ENCODE results near the gene HOXC12.

HOXC12 gene

GRCh38 chr12:54006559-54007220 lies 52.0 kb downstream of the HOXC12 start:
- Histone ChIP-seq H3K4me3 (ENCODE audit: low read depth, low read length, poor library complexity, severe bottlenecking) (no peak overlapping the region), H3K9me3 (ENCODE audit: low read length) (no peaks in the 10 kb centered on the region), H3K9me2 (ENCODE audit: low read depth, low read length) (no peaks in the 10 kb centered on the region), H3K27me3 (ENCODE audit: insufficient read depth, low read length) (0 out of 2 replicates have a peak, but pooled peaks cover 6% of the 10 kb centered on the region), H3K27ac (ENCODE audit: low read depth, low read length, poor library complexity, severe bottlenecking) (no peak overlapping the region), H2AFZ (ENCODE audit: low read length) (no peak overlapping the region), H3K9ac (ENCODE audit: low read length) (no peak overlapping the region; the same call in 1 of the 2 replicates), H3K79me2 (ENCODE audit: insufficient read depth, low read length) (no peaks in the 10 kb centered on the region), H4K20me1 (ENCODE audit: insufficient read depth, low read length) (no peaks in the 10 kb centered on the region), H3K36me3 (ENCODE audit: insufficient read depth, low read length) (no peaks in the 10 kb centered on the region), H3F3A (ENCODE audit: insufficient read depth, low read length) (no peaks in the 10 kb centered on the region), H3K4me1 (ENCODE audit: insufficient read depth, low read length, severe bottlenecking) (peaks cover 6% of the 10 kb centered on the region), H3K4me2 (ENCODE audit: low read length) (peak overlapping the region; percentile 50; the same call in 1 of the 2 replicates)
- TF ChIP-seq CTCF (IDR thresholded peaks at IDR 0.05; ENCODE audit: low read length) (no peak), EZH2 (IDR thresholded peaks at IDR 0.05; ENCODE audit: borderline replicate concordance, low read length) (no peak)

- no peak overlapping the region for H3K9ac ChIP-seq (ENCODE audit: low read length)
- no peaks in the 10 kb centered on the region for H3F3A ChIP-seq (ENCODE audit: insufficient read depth, low read length)
- H3K27ac ChIP-seq (ENCODE audit: low read depth, low read length, poor library complexity, severe bottlenecking): no peak overlapping the region
- H3K4me2 ChIP-seq (ENCODE audit: low read length): no peak overlapping the region
- H3K27me3 ChIP-seq (ENCODE audit: insufficient read depth, low read length): peaks cover 7% of the 10 kb centered on the region; the same call in 1 of the 2 replicates
- no peaks in the 10 kb centered on the region for H3K79me2 ChIP-seq (ENCODE audit: insufficient read depth, low read length)
- peaks cover 6% of the 10 kb centered on the region for H3K4me1 ChIP-seq (ENCODE audit: insufficient read depth, low read length, severe bottlenecking)
- H4K20me1 ChIP-seq (ENCODE audit: insufficient read depth, low read length): no peaks in the 10 kb centered on the region
- H2AFZ ChIP-seq (ENCODE audit: low read length): no peak overlapping the region
- H3K9me3 ChIP-seq (ENCODE audit: low read length): no peaks in the 10 kb centered on the region
- H3K4me3 ChIP-seq (ENCODE audit: low read depth, low read length, poor library complexity, severe bottlenecking): no peak overlapping the region
- TF ChIP-seq CTCF (IDR thresholded peaks at IDR 0.05; ENCODE audit: low read length) (no peak), EZH2 (IDR thresholded peaks at IDR 0.05; ENCODE audit: borderline replicate concordance, low read length) (no peak)
- no peaks in the 10 kb centered on the region for H3K36me3 ChIP-seq (ENCODE audit: insufficient read depth, low read length)
- H3K9me2 ChIP-seq (ENCODE audit: low read depth, low read length): no peaks in the 10 kb centered on the region
Measured at GRCh38 chr12:54007538-54008259, 53.0 kb downstream of the HOXC12 start.

GRCh38 chr12:54008260-54008552 lies 53.5 kb downstream of the HOXC12 start:
- no peak for TF ChIP-seq EZH2 (IDR thresholded peaks at IDR 0.05; ENCODE audit: borderline replicate concordance, low read length)
- no peak for TF ChIP-seq CTCF (IDR thresholded peaks at IDR 0.05; ENCODE audit: low read length)
- no peak overlapping the region for H3K4me3 ChIP-seq (ENCODE audit: low read depth, low read length, poor library complexity, severe bottlenecking)
- H3K9me3 ChIP-seq (ENCODE audit: low read length): no peaks in the 10 kb centered on the region
- H4K20me1 ChIP-seq (ENCODE audit: insufficient read depth, low read length): no peaks in the 10 kb centered on the region
- H3K27ac ChIP-seq (ENCODE audit: low read depth, low read length, poor library complexity, severe bottlenecking): no peak overlapping the region
- H3K27me3 ChIP-seq (ENCODE audit: insufficient read depth, low read length): peaks cover 10% of the 10 kb centered on the region; the same call in 1 of the 2 replicates
- no peak overlapping the region for H2AFZ ChIP-seq (ENCODE audit: low read length)
- no peaks in the 10 kb centered on the region for H3K36me3 ChIP-seq (ENCODE audit: insufficient read depth, low read length)
- H3K4me1 ChIP-seq (ENCODE audit: insufficient read depth, low read length, severe bottlenecking): peaks cover 6% of the 10 kb centered on the region
- no peaks in the 10 kb centered on the region for H3K9me2 ChIP-seq (ENCODE audit: low read depth, low read length)
- no peak overlapping the region for H3K4me2 ChIP-seq (ENCODE audit: low read length)
- no peaks in the 10 kb centered on the region for H3K79me2 ChIP-seq (ENCODE audit: insufficient read depth, low read length)
- no peak overlapping the region for H3K9ac ChIP-seq (ENCODE audit: low read length)
- no peaks in the 10 kb centered on the region for H3F3A ChIP-seq (ENCODE audit: insufficient read depth, low read length)

Data from OCI-LY1 (cell line).